HEK293 (cell line): ENCODE measurements around the gene CDKAL1.

ENCODE experiments used
- KLF8 ChIP-seq: fragments of 450-650 bp; formaldehyde crosslinking; IDR thresholded peaks from 2 replicates; pipeline ENCODE4 v1.5.1; 2016; ENCODE audit warnings: missing biosample characterization, missing genetic modification characterization
- OSR2 ChIP-seq: fragments of 450-650 bp; formaldehyde crosslinking; IDR thresholded peaks from 2 replicates; pipeline ENCODE4 v1.5.1; 2016; ENCODE audit warnings: missing biosample characterization, missing genetic modification characterization
- PRDM1 ChIP-seq: fragments of 450-650 bp; formaldehyde crosslinking; IDR thresholded peaks from 2 replicates; pipeline ENCODE4; 2016; ENCODE audit warnings: missing biosample characterization, missing genetic modification characterization
- SP2 ChIP-seq: fragments of 450-650 bp; formaldehyde crosslinking; IDR thresholded peaks from 2 replicates; pipeline ENCODE4 v1.5.1; 2016; ENCODE audit warnings: missing biosample characterization, missing genetic modification characterization
- SP7 ChIP-seq: fragments of 450-650 bp; formaldehyde crosslinking; IDR thresholded peaks from 2 replicates; pipeline ENCODE4 v1.5.1; 2016; ENCODE audit warnings: missing biosample characterization, missing genetic modification characterization
- ZBTB1 ChIP-seq: fragments of 450-650 bp; formaldehyde crosslinking; IDR thresholded peaks from 2 replicates; pipeline ENCODE4 v1.5.1; 2016; ENCODE audit warnings: missing biosample characterization, missing genetic modification characterization
- ZBTB17 ChIP-seq: fragments of 450-650 bp; formaldehyde crosslinking; IDR thresholded peaks from 2 replicates; pipeline ENCODE4 v1.5.1; 2016; ENCODE audit warnings: missing biosample characterization, missing genetic modification characterization
- ZBTB20 ChIP-seq: fragments of 450-650 bp; formaldehyde crosslinking; IDR thresholded peaks from 2 replicates; pipeline ENCODE4 v1.5.1; 2016; ENCODE audit warnings: missing biosample characterization, missing genetic modification characterization
- ZBTB48 ChIP-seq: fragments of 450-650 bp; formaldehyde crosslinking; IDR thresholded peaks from 2 replicates; pipeline ENCODE4 v1.5.1; 2016; ENCODE audit warnings: missing biosample characterization, missing genetic modification characterization
- ZFHX2 ChIP-seq: fragments of 450-650 bp; formaldehyde crosslinking; conservative IDR thresholded peaks from 2 replicates; pipeline ENCODE4 v1.5.1; 2016; ENCODE audit warnings: missing biosample characterization, missing genetic modification characterization
- ZFP41 ChIP-seq: fragments of 450-650 bp; formaldehyde crosslinking; IDR thresholded peaks from 2 replicates; pipeline ENCODE4 v1.5.1; 2016; ENCODE audit warnings: missing biosample characterization, missing genetic modification characterization, borderline replicate concordance
- ZNF112 ChIP-seq: fragments of 450-650 bp; formaldehyde crosslinking; IDR thresholded peaks from 2 replicates; pipeline ENCODE4 v1.5.0; 2017; ENCODE audit warnings: missing biosample characterization, missing genetic modification characterization
- ZNF16 ChIP-seq: fragments of 450-650 bp; formaldehyde crosslinking; IDR thresholded peaks from 2 replicates; pipeline ENCODE4 v1.5.1; 2016; ENCODE audit warnings: low read depth, missing biosample characterization, missing genetic modification characterization
- ZNF169 ChIP-seq: fragments of 450-650 bp; formaldehyde crosslinking; IDR thresholded peaks from 2 replicates; pipeline ENCODE4 v1.5.1; 2016; ENCODE audit warnings: missing biosample characterization, missing genetic modification characterization
- ZNF184 ChIP-seq: fragments of 450-650 bp; IDR thresholded peaks from 2 replicates; pipeline ENCODE4 v1.5.1; 2018; ENCODE audit warnings: missing biosample characterization, mild to moderate bottlenecking, missing genetic modification characterization
- ZNF292 ChIP-seq: fragments of 450-650 bp; formaldehyde crosslinking; IDR thresholded peaks from 2 replicates; pipeline ENCODE4 v1.5.1; 2016; ENCODE audit warnings: low read depth, missing biosample characterization, missing genetic modification characterization, borderline replicate concordance
- ZNF394 ChIP-seq: fragments of 450-650 bp; formaldehyde crosslinking; IDR thresholded peaks from 2 replicates; pipeline ENCODE4 v1.5.1; 2016; ENCODE audit warnings: missing biosample characterization, missing genetic modification characterization, mild to moderate bottlenecking, moderate library complexity, borderline replicate concordance
- ZNF433 ChIP-seq: fragments of 450-650 bp; formaldehyde crosslinking; IDR thresholded peaks from 2 replicates; pipeline ENCODE4 v1.5.1; 2016; ENCODE audit warnings: missing biosample characterization, missing genetic modification characterization, low read depth
- ZNF621 ChIP-seq: fragments of 450-650 bp; formaldehyde crosslinking; IDR thresholded peaks from 2 replicates; pipeline ENCODE4 v1.5.1; 2017; ENCODE audit warnings: missing biosample characterization, missing genetic modification characterization
- ZNF624 ChIP-seq: fragments of 450-650 bp; formaldehyde crosslinking; IDR thresholded peaks from 2 replicates; pipeline ENCODE4 v1.5.1; 2017; ENCODE audit warnings: missing biosample characterization, missing genetic modification characterization
- ZNF629 ChIP-seq: fragments of 450-650 bp; formaldehyde crosslinking; IDR thresholded peaks from 2 replicates; pipeline ENCODE4 v1.5.1; 2017; ENCODE audit warnings: missing biosample characterization, missing genetic modification characterization
- ZNF658 ChIP-seq: fragments of 450-650 bp; formaldehyde crosslinking; IDR thresholded peaks from 2 replicates; pipeline ENCODE4; 2016; ENCODE audit warnings: missing biosample characterization, missing genetic modification characterization
- ZNF660 ChIP-seq: fragments of 450-650 bp; IDR thresholded peaks from 2 replicates; pipeline ENCODE4 v1.5.1; 2018; ENCODE audit warnings: missing biosample characterization, mild to moderate bottlenecking, missing genetic modification characterization
- ZNF707 ChIP-seq: fragments of 450-650 bp; formaldehyde crosslinking; IDR thresholded peaks from 2 replicates; pipeline ENCODE4 v1.5.1; 2016; ENCODE audit warnings: missing biosample characterization, missing genetic modification characterization
- ZNF76 ChIP-seq: fragments of 450-650 bp; formaldehyde crosslinking; IDR thresholded peaks from 2 replicates; pipeline ENCODE4; 2016; ENCODE audit warnings: low read depth, missing biosample characterization, missing genetic modification characterization, borderline replicate concordance
- ZSCAN23 ChIP-seq: fragments of 450-650 bp; formaldehyde crosslinking; IDR thresholded peaks from 2 replicates; pipeline ENCODE4 v1.5.1; 2016; ENCODE audit warnings: missing biosample characterization, missing genetic modification characterization
- TF ChIP-seq, protein P1 (sequence below): fragments of 450-650 bp; formaldehyde crosslinking; IDR thresholded peaks from 2 replicates; pipeline ENCODE4 v1.5.1; 2016; ENCODE audit warnings: missing biosample characterization, missing genetic modification characterization
- TF ChIP-seq, protein P2 (sequence below): fragments of 450-650 bp; formaldehyde crosslinking; IDR thresholded peaks from 2 replicates; pipeline ENCODE4 v1.5.1; 2016; ENCODE audit warnings: missing biosample characterization, missing genetic modification characterization
- TF ChIP-seq, protein P3 (sequence below): fragments of 450-650 bp; IDR thresholded peaks from 2 replicates; pipeline ENCODE4 v1.5.1; 2018; ENCODE audit warnings: missing biosample characterization, missing genetic modification characterization
- TF ChIP-seq, protein P4 (sequence below): fragments of 450-650 bp; formaldehyde crosslinking; IDR thresholded peaks from 2 replicates; pipeline ENCODE4 v1.5.1; 2016; ENCODE audit warnings: missing biosample characterization, missing genetic modification characterization
- TF ChIP-seq, protein P5 (sequence below): fragments of 450-650 bp; formaldehyde crosslinking; IDR thresholded peaks from 2 replicates; pipeline ENCODE4 v1.5.1; 2017; ENCODE audit warnings: missing biosample characterization, missing genetic modification characterization
- TF ChIP-seq, protein P6 (sequence below): fragments of 450-650 bp; formaldehyde crosslinking; IDR thresholded peaks from 2 replicates; pipeline ENCODE4 v1.5.1; 2017; ENCODE audit warnings: missing biosample characterization, missing genetic modification characterization

CDKAL1 gene

DNA sequence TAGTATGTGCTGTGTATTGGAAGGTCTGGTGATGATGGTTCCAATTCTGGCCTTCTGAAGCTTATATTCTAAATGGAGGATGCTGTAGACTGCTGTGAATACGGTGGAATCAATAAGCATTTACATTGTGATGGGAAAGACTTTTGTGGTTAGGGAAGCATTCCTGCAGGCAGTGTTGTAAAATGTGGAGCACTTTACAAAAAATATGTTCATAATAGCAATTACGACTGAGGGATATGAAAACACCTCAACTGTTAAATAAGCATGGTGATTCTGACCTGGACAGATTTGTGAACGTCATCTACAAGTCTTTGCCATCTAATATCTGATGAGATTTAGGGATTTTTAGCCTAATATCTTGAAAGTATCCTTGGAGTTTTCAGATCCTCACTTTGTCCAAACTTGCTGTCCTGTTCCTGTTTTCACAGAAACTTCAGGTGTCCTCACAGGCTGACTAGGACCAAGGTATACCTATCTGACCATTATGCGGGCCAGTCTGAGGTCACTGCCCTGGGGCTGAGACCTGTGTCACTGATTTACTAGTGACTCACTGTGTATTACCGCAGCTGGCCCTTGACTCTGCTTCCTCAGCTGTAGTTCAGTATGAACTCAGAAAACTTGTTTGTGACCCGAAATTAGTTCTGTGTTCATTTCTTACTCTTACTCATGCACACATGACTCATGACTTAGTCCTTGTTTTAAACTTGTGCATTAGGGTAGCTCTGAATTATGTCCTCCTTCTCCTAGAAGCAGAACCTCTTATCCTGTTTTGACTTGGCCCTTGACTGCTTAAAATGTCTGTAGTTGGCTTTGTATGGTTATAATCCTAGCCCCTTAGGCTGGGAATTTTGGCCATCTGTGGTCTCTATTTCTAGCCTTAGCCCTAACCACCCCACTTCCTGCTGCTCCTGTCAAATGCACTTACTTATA is 343.0 kb downstream of the CDKAL1 start (continued):
- TF ChIP-seq, protein P1, sequence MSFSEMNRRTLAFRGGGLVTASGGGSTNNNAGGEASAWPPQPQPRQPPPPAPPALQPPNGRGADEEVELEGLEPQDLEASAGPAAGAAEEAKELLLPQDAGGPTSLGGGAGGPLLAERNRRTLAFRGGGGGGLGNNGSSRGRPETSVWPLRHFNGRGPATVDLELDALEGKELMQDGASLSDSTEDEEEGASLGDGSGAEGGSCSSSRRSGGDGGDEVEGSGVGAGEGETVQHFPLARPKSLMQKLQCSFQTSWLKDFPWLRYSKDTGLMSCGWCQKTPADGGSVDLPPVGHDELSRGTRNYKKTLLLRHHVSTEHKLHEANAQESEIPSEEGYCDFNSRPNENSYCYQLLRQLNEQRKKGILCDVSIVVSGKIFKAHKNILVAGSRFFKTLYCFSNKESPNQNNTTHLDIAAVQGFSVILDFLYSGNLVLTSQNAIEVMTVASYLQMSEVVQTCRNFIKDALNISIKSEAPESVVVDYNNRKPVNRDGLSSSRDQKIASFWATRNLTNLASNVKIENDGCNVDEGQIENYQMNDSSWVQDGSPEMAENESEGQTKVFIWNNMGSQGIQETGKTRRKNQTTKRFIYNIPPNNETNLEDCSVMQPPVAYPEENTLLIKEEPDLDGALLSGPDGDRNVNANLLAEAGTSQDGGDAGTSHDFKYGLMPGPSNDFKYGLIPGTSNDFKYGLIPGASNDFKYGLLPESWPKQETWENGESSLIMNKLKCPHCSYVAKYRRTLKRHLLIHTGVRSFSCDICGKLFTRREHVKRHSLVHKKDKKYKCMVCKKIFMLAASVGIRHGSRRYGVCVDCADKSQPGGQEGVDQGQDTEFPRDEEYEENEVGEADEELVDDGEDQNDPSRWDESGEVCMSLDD (tag by site-specific recombination), result no peak
- TF ChIP-seq ZNF112 (tag by site-specific recombination) (no peak), ZNF169 (no peak), ZNF629 (tag by site-specific recombination) (peak; percentile 89), ZSCAN23 (tag by site-specific recombination) (no peak), ZBTB17 (tag by site-specific recombination) (0 out of 2 replicates have a peak, but pooled peaks have one; percentile 34), ZFP41 (tag by site-specific recombination) (no peak), ZNF660 (tag by site-specific recombination) (peak; percentile 74), ZNF658 (no peak), SP7 (tag by site-specific recombination) (peak; percentile 86), ZNF394 (tag by site-specific recombination) (peak; percentile 59), ZBTB20 (tag by site-specific recombination) (no peak), ZNF433 (no peak), ZNF707 (no peak), ZNF624 (no peak), ZNF621 (no peak), ZNF184 (tag by site-specific recombination) (peak; percentile 42; the same call in 1 of the 2 replicates), ZNF292 (tag by site-specific recombination) (no peak), SP2 (no peak), ZBTB48 (tag by site-specific recombination) (0 out of 2 replicates have a peak, but pooled peaks have one; percentile 29), KLF8 (tag by site-specific recombination) (0 out of 2 replicates have a peak, but pooled peaks have one; percentile 10), ZNF76 (tag by site-specific recombination) (no peak), ZBTB1 (tag by site-specific recombination) (no peak), ZFHX2 (no peak), PRDM1 (no peak), OSR2 (tag by site-specific recombination) (no peak), ZNF16 (tag by site-specific recombination) (no peak)
- TF ChIP-seq, protein P2, sequence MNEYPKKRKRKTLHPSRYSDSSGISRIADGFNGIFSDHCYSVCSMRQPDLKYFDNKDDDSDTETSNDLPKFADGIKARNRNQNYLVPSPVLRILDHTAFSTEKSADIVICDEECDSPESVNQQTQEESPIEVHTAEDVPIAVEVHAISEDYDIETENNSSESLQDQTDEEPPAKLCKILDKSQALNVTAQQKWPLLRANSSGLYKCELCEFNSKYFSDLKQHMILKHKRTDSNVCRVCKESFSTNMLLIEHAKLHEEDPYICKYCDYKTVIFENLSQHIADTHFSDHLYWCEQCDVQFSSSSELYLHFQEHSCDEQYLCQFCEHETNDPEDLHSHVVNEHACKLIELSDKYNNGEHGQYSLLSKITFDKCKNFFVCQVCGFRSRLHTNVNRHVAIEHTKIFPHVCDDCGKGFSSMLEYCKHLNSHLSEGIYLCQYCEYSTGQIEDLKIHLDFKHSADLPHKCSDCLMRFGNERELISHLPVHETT (tag by site-specific recombination), result peak; percentile 69
- TF ChIP-seq, protein P3, sequence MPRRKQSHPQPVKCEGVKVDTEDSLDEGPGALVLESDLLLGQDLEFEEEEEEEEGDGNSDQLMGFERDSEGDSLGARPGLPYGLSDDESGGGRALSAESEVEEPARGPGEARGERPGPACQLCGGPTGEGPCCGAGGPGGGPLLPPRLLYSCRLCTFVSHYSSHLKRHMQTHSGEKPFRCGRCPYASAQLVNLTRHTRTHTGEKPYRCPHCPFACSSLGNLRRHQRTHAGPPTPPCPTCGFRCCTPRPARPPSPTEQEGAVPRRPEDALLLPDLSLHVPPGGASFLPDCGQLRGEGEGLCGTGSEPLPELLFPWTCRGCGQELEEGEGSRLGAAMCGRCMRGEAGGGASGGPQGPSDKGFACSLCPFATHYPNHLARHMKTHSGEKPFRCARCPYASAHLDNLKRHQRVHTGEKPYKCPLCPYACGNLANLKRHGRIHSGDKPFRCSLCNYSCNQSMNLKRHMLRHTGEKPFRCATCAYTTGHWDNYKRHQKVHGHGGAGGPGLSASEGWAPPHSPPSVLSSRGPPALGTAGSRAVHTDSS (tag by site-specific recombination), result no peak
- TF ChIP-seq, protein P4, sequence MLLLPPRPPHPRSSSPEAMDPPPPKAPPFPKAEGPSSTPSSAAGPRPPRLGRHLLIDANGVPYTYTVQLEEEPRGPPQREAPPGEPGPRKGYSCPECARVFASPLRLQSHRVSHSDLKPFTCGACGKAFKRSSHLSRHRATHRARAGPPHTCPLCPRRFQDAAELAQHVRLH, result no peak
- TF ChIP-seq, protein P5, sequence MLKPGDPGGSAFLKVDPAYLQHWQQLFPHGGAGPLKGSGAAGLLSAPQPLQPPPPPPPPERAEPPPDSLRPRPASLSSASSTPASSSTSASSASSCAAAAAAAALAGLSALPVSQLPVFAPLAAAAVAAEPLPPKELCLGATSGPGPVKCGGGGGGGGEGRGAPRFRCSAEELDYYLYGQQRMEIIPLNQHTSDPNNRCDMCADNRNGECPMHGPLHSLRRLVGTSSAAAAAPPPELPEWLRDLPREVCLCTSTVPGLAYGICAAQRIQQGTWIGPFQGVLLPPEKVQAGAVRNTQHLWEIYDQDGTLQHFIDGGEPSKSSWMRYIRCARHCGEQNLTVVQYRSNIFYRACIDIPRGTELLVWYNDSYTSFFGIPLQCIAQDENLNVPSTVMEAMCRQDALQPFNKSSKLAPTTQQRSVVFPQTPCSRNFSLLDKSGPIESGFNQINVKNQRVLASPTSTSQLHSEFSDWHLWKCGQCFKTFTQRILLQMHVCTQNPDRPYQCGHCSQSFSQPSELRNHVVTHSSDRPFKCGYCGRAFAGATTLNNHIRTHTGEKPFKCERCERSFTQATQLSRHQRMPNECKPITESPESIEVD (tag by site-specific recombination), result peak; percentile 65
- TF ChIP-seq, protein P6, sequence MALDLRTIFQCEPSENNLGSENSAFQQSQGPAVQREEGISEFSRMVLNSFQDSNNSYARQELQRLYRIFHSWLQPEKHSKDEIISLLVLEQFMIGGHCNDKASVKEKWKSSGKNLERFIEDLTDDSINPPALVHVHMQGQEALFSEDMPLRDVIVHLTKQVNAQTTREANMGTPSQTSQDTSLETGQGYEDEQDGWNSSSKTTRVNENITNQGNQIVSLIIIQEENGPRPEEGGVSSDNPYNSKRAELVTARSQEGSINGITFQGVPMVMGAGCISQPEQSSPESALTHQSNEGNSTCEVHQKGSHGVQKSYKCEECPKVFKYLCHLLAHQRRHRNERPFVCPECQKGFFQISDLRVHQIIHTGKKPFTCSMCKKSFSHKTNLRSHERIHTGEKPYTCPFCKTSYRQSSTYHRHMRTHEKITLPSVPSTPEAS (tag by site-specific recombination), result no peak
